ENCODE results near the gene ARMC3.
"Not testable (repeated sequence)": the region's sequence is repeated elsewhere in the genome, so short reads cannot be mapped to it uniquely, and the experiment has no call there.

ARMC3 gene

GRCh38 chr10:22927661-22928403 lies at the start of gene ARMC3:
Gene ARMC3 (plus strand): TSS chr10:22928053. CDS start chr10:22931997, 3,944 bp downstream.
- no peaks in the 10 kb centered on the region for H3K9me3 Mint-ChIP-seq
- ATAC-seq (replicated peaks; ENCODE audit: extremely low read depth, poor library complexity, severe bottlenecking) (peak; percentile 86), DNase-seq (ENCODE audit: low spot score in 2 of 2) (peak; percentile 52 to 73)
- no peak within 1 kb of the TSS for H3K27ac Mint-ChIP-seq (ENCODE audit: low read depth)
- H3K27me3 Mint-ChIP-seq = no peaks in the 10 kb centered on the region
- no peaks in the 10 kb centered on the region for H3K36me3 Mint-ChIP-seq (ENCODE audit: insufficient read depth)
- no peak within 1 kb of the TSS for H3K4me3 Mint-ChIP-seq
- no peaks in the 10 kb centered on the region for H3K4me1 Mint-ChIP-seq

GRCh38 chr10:22891797-22892196 lies 36.1 kb upstream of the ARMC3 start:
- Mint-ChIP-seq H3K27ac (ENCODE audit: low read depth) (no peak overlapping the region), H3K27me3 (no peaks in the 10 kb centered on the region), H3K36me3 (ENCODE audit: insufficient read depth) (no peaks in the 10 kb centered on the region), H3K4me1 (no peaks in the 10 kb centered on the region), H3K9me3 (peaks cover 21% of the 10 kb centered on the region), H3K4me3 (no peak overlapping the region)
- DNase-seq (ENCODE audit: low spot score in 2 of 2) (no peak), ATAC-seq (replicated peaks; ENCODE audit: extremely low read depth, poor library complexity, severe bottlenecking) (no peak)

GRCh38 chr10:22893781-22894180 lies 34.1 kb upstream of the ARMC3 start:
- Mint-ChIP-seq H3K27ac (ENCODE audit: low read depth) (no peak overlapping the region), H3K4me3 (no peak overlapping the region), H3K4me1 (no peaks in the 10 kb centered on the region), H3K9me3 (peaks cover 12% of the 10 kb centered on the region), H3K36me3 (ENCODE audit: insufficient read depth) (no peaks in the 10 kb centered on the region), H3K27me3 (no peaks in the 10 kb centered on the region)
- no peak for ATAC-seq (replicated peaks; ENCODE audit: extremely low read depth, poor library complexity, severe bottlenecking)
- no peak for DNase-seq (ENCODE audit: low spot score in 2 of 2)

GRCh38 chr10:22894714-22895113 lies 33.1 kb upstream of the ARMC3 start:
- H3K4me1 Mint-ChIP-seq = no peaks in the 10 kb centered on the region

GRCh38 chr10:22895252-22895651 lies 32.6 kb upstream of the ARMC3 start:
- ATAC-seq (replicated peaks; ENCODE audit: extremely low read depth, poor library complexity, severe bottlenecking) = no peak
- Mint-ChIP-seq H3K9me3 (peaks cover 12% of the 10 kb centered on the region), H3K4me1 (peaks cover 3% of the 10 kb centered on the region), H3K27me3 (no peaks in the 10 kb centered on the region), H3K4me3 (no peak overlapping the region), H3K36me3 (ENCODE audit: insufficient read depth) (no peaks in the 10 kb centered on the region), H3K27ac (ENCODE audit: low read depth) (no peak overlapping the region)
- DNase-seq (ENCODE audit: low spot score in 2 of 2) = no peak

More at GRCh38 chr10:22894714-22895113, 33.1 kb upstream of the ARMC3 start:
- ATAC-seq (replicated peaks; ENCODE audit: extremely low read depth, poor library complexity, severe bottlenecking) (no peak), DNase-seq (ENCODE audit: low spot score in 2 of 2) (no peak)
- Mint-ChIP-seq H3K36me3 (ENCODE audit: insufficient read depth) (no peaks in the 10 kb centered on the region), H3K4me3 (no peak overlapping the region), H3K9me3 (peaks cover 12% of the 10 kb centered on the region), H3K27me3 (no peaks in the 10 kb centered on the region), H3K27ac (ENCODE audit: low read depth) (no peak overlapping the region)

GRCh38 chr10:22897371-22897770 lies 30.5 kb upstream of the ARMC3 start:
- no peaks in the 10 kb centered on the region for H3K36me3 Mint-ChIP-seq (ENCODE audit: insufficient read depth)
- ATAC-seq (replicated peaks; ENCODE audit: extremely low read depth, poor library complexity, severe bottlenecking) (no peak), DNase-seq (ENCODE audit: low spot score in 2 of 2) (no peak)
- no peaks in the 10 kb centered on the region for H3K27me3 Mint-ChIP-seq
- peaks cover 5% of the 10 kb centered on the region for H3K4me1 Mint-ChIP-seq
- H3K27ac Mint-ChIP-seq (ENCODE audit: low read depth) = no peak overlapping the region
- peaks cover 4% of the 10 kb centered on the region for H3K9me3 Mint-ChIP-seq
- H3K4me3 Mint-ChIP-seq = no peak overlapping the region

- Mint-ChIP-seq H3K27ac (ENCODE audit: low read depth) (no peak overlapping the region), H3K27me3 (no peaks in the 10 kb centered on the region), H3K9me3 (no peaks in the 10 kb centered on the region), H3K4me3 (no peak overlapping the region), H3K36me3 (ENCODE audit: insufficient read depth) (no peaks in the 10 kb centered on the region), H3K4me1 (peaks cover 5% of the 10 kb centered on the region)
- ATAC-seq (replicated peaks; ENCODE audit: extremely low read depth, poor library complexity, severe bottlenecking) (no peak), DNase-seq (ENCODE audit: low spot score in 2 of 2) (no peak)
Observed at GRCh38 chr10:22899307-22899706, 28.5 kb upstream of the ARMC3 start.

GRCh38 chr10:22899775-22900174 lies 28.1 kb upstream of the ARMC3 start:
- no peaks in the 10 kb centered on the region for H3K9me3 Mint-ChIP-seq
- no peaks in the 10 kb centered on the region for H3K36me3 Mint-ChIP-seq (ENCODE audit: insufficient read depth)
- no peak overlapping the region for H3K27ac Mint-ChIP-seq (ENCODE audit: low read depth)
- H3K27me3 Mint-ChIP-seq = no peaks in the 10 kb centered on the region
- H3K4me1 Mint-ChIP-seq = peaks cover 5% of the 10 kb centered on the region
- no peak for DNase-seq (ENCODE audit: low spot score in 2 of 2)
- ATAC-seq (replicated peaks; ENCODE audit: extremely low read depth, poor library complexity, severe bottlenecking) = no peak
- no peak overlapping the region for H3K4me3 Mint-ChIP-seq

- H3K27me3 Mint-ChIP-seq = no peaks in the 10 kb centered on the region
- H3K4me1 Mint-ChIP-seq = peaks cover 5% of the 10 kb centered on the region
- H3K27ac Mint-ChIP-seq (ENCODE audit: low read depth) = no peak overlapping the region
- H3K4me3 Mint-ChIP-seq = no peak overlapping the region
- ATAC-seq (replicated peaks; ENCODE audit: extremely low read depth, poor library complexity, severe bottlenecking) = no peak
- no peak for DNase-seq (ENCODE audit: low spot score in 2 of 2)
- no peaks in the 10 kb centered on the region for H3K36me3 Mint-ChIP-seq (ENCODE audit: insufficient read depth)
- H3K9me3 Mint-ChIP-seq = no peaks in the 10 kb centered on the region
Observed at GRCh38 chr10:22900841-22901601, 26.8 kb upstream of the ARMC3 start.

GRCh38 chr10:22902147-22902546 lies 25.7 kb upstream of the ARMC3 start:
- H3K4me1 Mint-ChIP-seq; H3K27ac Mint-ChIP-seq (ENCODE audit: low read depth); ATAC-seq (replicated peaks; ENCODE audit: extremely low read depth, poor library complexity, severe bottlenecking); H3K4me3 Mint-ChIP-seq; H3K27me3 Mint-ChIP-seq; H3K9me3 Mint-ChIP-seq; H3K36me3 Mint-ChIP-seq (ENCODE audit: insufficient read depth); DNase-seq (ENCODE audit: low spot score in 2 of 2): not testable (repeated sequence)

GRCh38 chr10:22903694-22904093 lies 24.2 kb upstream of the ARMC3 start:
- Mint-ChIP-seq H3K9me3 (peaks cover 9% of the 10 kb centered on the region), H3K4me1 (peaks cover 5% of the 10 kb centered on the region), H3K27ac (ENCODE audit: low read depth) (no peak overlapping the region), H3K36me3 (ENCODE audit: insufficient read depth) (no peaks in the 10 kb centered on the region), H3K4me3 (no peak overlapping the region), H3K27me3 (no peaks in the 10 kb centered on the region)
- ATAC-seq (replicated peaks; ENCODE audit: extremely low read depth, poor library complexity, severe bottlenecking) = no peak
- DNase-seq (ENCODE audit: low spot score in 2 of 2) = no peak

GRCh38 chr10:22906767-22907166 lies 21.1 kb upstream of the ARMC3 start:
- H3K27ac Mint-ChIP-seq (ENCODE audit: low read depth) = no peak overlapping the region
- no peaks in the 10 kb centered on the region for H3K27me3 Mint-ChIP-seq
- H3K36me3 Mint-ChIP-seq (ENCODE audit: insufficient read depth) = no peaks in the 10 kb centered on the region
- no peak overlapping the region for H3K4me3 Mint-ChIP-seq
- no peak for ATAC-seq (replicated peaks; ENCODE audit: extremely low read depth, poor library complexity, severe bottlenecking)
- peaks cover 4% of the 10 kb centered on the region for H3K4me1 Mint-ChIP-seq
- peaks cover 18% of the 10 kb centered on the region for H3K9me3 Mint-ChIP-seq
- DNase-seq (ENCODE audit: low spot score in 2 of 2) = no peak

GRCh38 chr10:22908837-22909236 lies 19.0 kb upstream of the ARMC3 start:
- no peaks in the 10 kb centered on the region for H3K27me3 Mint-ChIP-seq
- no peak for DNase-seq (ENCODE audit: low spot score in 2 of 2)
- ATAC-seq (replicated peaks; ENCODE audit: extremely low read depth, poor library complexity, severe bottlenecking) = no peak
- peaks cover 2% of the 10 kb centered on the region for H3K36me3 Mint-ChIP-seq (ENCODE audit: insufficient read depth)
- peaks cover 18% of the 10 kb centered on the region for H3K9me3 Mint-ChIP-seq
- H3K27ac Mint-ChIP-seq (ENCODE audit: low read depth) = no peak overlapping the region
- no peak overlapping the region for H3K4me3 Mint-ChIP-seq
- peaks cover 22% of the 10 kb centered on the region for H3K4me1 Mint-ChIP-seq

All from central memory CD8-positive, alpha-beta T cell (primary cell).